HG02973 (cell line): ENCODE data around the gene TCERG1.

Experiments
- ATAC-seq: cut with Tn5 transposase; IDR thresholded peaks from one replicate; pipeline ENCODE4 v1.9.1; 2021; ENCODE audit warnings: moderate library complexity; ENCODE audit not compliant: unreplicated experiment

The TCERG1 gene

DNA sequence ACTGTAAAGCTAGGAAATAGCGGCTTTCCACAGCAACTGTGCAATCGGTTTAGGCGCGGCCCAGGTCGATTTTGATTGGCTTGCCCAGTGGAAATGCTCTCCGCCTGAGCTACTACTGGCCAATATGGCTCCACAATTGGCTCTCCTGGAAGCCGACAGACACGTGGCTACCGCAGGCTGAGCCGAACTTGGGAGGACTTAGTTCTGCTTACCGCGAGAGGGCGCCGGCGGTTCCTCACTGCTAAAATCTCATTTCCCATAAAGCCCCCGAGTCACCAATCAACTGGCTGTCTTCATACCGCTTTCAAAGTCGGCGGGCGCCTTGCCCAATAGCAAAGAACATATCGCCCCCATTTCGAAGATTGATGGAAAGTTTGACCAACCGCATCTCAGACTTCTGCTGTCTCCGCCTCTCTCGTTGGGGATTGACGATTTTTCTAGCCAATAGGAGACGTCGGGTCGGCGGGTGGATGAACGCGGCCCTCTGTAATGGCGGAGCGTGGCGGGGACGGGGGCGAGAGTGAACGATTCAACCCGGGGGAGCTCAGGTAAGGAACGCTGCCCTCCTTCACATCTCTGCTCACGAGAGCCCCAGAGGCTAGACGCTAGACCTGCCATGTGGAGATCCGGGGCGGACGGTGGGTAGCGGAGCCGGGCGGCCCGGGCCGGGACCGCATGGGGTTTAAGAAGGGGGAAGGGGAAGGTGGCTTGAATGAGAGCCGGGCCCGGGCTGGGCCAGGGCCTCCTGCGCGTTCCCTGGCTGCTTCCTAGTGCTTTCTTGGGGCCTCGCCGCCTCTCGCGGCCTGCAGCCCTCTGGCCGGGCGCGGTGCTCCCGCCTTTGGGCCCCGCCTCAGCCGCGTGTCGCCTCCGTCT lies at the start of gene TCERG1:
Gene TCERG1, plus strand, starts transcription at position 473 of the 873 bp plus-strand sequence. Its CDS starts 17 bp downstream, at position 490.
- ATAC-seq = peak; percentile 95

GRCh38 chr5:146398826-146399225 lies 48.3 kb upstream of the TCERG1 start:
- no peak for ATAC-seq

DNA sequence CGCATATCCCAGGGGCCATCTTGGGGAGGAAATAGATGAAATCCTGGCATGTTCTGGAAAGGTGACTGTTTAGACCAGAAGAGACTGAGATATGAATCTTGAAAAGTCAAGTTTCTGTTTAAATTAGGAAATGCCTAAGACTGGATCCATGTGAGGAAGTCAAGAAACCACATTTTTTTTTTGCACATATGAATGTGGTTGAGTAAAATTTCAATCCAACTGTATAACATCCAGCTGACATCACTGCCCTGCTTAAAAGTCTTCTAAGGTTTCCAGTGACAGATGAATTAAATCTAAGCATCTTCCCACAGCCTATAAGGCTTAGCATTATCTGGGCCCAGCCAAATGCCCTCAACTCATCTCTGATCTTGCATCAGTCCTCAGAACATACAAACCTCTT lies 47.7 kb upstream of the TCERG1 start:
- ATAC-seq = no peak

GRCh38 chr5:146400201-146400600 lies 46.9 kb upstream of the TCERG1 start:
- ATAC-seq = no peak

GRCh38 chr5:146401021-146401420 lies 46.1 kb upstream of the TCERG1 start:
- ATAC-seq = no peak

DNA sequence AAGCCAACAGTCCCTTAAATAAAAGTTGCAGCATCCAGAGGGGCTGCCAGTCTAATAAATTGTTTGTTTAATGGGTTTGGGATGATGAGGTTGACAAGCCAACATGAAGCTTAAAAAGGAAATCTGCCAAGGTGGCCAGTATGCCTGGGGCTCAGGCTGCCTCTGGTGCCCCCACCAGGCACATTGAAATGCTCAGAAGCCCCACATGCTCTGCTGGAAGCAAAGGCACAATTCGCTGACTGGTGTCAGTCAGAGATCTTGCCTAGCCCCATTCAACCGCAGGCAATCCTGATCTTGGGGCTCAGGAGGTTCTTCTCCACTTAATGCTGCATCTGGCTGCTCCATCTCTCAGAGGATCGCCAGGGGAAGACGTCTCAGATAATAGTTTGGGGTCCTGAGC lies 44.2 kb upstream of the TCERG1 start:
- no peak for ATAC-seq

GRCh38 chr5:146409054-146409671 lies 38.0 kb upstream of the TCERG1 start:
- no peak for ATAC-seq

DNA sequence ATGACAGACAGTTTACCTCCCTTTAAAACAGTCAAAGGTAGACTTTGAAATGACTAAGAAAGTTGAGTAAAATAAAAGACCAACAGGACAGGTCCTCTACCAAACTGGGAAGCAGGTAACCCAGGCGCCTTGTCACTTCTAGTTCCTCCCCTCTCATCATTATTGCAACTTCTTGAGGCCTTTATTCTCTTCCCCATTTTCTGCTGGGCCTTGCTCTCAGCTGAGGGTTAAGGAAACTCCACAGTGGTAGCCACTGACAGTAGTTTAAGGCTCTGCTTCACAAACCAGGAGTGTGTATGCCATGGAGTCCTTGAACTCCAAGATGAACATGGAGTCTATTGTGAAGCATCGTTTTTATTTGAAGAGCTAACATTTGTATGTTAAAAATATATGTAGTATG lies 36.9 kb upstream of the TCERG1 start:
- ATAC-seq = no peak

DNA sequence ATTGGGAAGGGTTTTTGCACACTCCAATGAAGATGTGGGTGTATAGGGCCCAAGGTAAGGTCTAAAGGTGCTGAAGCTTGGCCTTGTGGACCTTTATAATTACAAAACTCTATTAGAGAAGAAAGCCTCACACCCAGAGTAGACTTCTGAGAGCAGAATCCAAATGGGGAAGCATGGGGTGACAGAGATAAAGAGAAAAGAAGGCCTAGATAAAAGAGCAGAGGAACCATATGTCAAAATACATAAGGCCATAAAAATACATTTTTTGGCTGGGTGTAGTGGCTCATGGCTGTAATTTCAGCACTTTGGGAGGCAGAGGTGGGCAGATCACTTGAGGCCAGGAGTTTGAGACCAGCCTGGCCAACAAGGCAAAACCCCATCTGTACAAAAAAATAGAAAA lies 27.4 kb upstream of the TCERG1 start:
- no peak for ATAC-seq

GRCh38 chr5:146425023-146425422 lies 22.1 kb upstream of the TCERG1 start:
- ATAC-seq = no peak

GRCh38 chr5:146426305-146426704 lies 20.8 kb upstream of the TCERG1 start:
- no peak for ATAC-seq

- peak; percentile 64 for ATAC-seq
Measured at GRCh38 chr5:146426853-146427618, 20.1 kb upstream of the TCERG1 start.

GRCh38 chr5:146427619-146427997 lies 19.5 kb upstream of the TCERG1 start:
- no peak for ATAC-seq

- ATAC-seq = no peak
Measured at GRCh38 chr5:146428658-146429057, 18.5 kb upstream of the TCERG1 start.

DNA sequence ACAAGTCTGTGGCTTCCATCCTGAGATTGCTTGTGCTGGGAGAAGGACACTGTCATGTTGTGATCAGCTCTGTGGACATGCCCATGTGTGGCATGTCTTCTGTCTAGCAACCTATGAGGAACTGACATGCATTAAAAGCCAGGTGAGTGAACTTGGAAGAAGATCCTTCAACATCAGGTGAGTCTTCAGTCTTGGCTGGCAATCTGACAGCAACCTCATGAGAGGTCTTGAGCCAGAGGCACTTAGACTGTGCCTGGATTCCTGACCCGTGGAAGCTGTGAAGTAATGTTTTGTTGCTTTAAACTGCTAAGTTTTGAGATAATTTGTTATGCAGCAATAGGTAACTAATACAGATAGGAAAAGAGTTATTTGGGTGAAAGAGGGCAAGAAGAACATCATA lies 6.8 kb upstream of the TCERG1 start:
- no peak for ATAC-seq

- ATAC-seq = no peak
Measured at GRCh38 chr5:146440870-146441495, 6.2 kb upstream of the TCERG1 start.

GRCh38 chr5:146441896-146442295 lies 5.2 kb upstream of the TCERG1 start:
- no peak for ATAC-seq

DNA sequence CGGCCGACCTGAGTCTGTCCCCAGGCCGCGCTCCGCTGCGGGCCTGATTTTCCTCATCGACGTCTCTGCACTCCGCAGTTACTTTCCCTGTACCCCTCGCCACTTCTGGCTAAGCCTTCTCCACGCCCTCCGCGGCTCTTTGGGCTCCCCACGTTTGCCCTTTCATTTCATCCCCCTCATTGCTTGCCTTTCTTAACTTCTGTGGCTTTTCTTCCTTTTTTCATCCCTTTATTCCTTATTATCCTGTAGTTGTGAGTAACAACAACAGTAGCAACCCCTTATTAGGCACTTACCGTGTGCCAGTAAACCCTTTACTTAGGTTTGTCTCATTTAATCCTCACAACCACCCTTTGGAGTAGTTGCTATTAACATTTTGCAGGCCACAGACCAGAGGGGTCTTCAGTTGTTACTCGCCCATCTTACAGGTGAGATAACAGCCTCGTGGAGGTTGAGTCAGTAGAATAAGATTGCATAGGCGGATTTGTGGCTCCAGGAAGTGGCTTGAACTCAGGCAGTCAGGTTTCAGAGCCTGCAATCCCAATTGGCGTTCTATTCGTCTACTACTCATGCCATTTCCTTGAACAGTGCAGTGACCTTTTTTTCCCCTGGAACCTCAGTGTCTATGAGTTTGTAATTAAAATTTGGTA lies 724 bp downstream of the TCERG1 start:
- ATAC-seq = peak; percentile 23

DNA sequence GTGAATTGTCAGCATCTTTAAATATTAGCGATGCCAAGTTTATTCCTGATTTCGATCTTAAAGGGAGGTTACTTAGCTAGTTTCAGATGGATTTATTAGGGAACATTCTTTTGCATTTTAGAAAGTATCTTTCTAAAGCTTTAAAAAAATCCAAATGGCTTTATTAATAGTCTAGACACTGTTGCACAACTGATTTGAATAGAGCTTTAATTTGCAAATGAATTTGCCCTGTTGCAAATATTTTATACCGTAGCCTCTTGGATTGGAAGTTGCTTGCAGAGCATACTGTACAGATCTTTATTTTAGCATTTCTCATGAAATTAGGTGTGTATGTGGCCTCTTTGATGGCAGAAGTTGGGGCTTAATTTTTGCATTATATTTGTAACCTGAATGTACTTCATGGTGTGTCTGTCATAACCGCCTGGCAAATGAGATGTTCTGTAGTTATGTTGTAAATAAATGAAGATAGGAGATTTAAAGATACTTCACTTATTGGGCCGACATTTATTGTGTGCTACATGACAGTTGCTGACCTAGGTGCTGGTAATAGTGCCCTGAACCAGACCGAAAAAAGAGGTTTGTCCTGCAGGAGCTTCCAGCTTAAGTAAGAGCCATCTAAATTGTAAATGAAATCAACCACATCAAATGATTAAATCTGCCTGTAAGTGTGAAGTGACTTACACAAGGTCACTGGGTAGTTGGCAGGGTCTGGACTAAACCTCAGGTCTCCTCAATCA lies 1.8 kb downstream of the TCERG1 start:
- no peak for ATAC-seq

DNA sequence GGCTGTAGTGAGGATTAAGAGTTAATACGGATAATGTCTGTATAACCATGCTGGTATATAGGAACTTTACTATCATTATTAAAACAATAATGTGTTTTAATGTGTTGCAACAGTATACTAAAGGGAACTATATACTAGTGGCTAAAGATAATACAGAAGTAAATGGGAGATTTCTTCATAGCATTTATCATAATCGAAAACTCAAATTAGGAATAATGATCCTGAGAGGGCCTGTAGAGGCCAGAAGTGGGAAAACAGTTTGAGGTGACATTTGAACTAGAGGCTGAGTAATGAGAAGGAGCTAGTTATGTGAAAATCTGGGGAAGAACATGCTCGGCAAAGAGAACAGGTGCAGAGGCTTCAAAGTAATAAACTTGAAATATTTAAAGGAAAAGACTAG lies 2.9 kb downstream of the TCERG1 start:
- no peak for ATAC-seq
